Esophagus muscularis mucosa (tissue), 4 donors: ENCODE results near the gene CLEC14A.

Experiments
- CTCF ChIP-seq, 3 experiments: fragments of 200-600 bp in 2 of 3; fragments of 450-650 bp in 1 of 3; sonication (generic) in 2 of 3; IDR thresholded peaks; one replicate each; pipeline ENCODE4 v1.5.1; 2017 to 2019; ENCODE audit warnings: antibody characterized with exemption in 3 of 3, mild to moderate bottlenecking in 2 of 3, moderate library complexity in 1 of 3
- EP300 ChIP-seq: sonication (generic); formaldehyde crosslinking; IDR thresholded peaks from one replicate; pipeline ENCODE4 v1.6.1; 2017; ENCODE audit warnings: antibody characterized with exemption
- POLR2A ChIP-seq: fragments of 450-650 bp; IDR thresholded peaks from one replicate; pipeline ENCODE4 v1.6.1; 2017; ENCODE audit warnings: antibody characterized with exemption, moderate library complexity, mild to moderate bottlenecking, low read depth
- POLR2AphosphoS5 ChIP-seq, 2 donors: sonication (generic); formaldehyde crosslinking; IDR thresholded peaks; one replicate each; pipeline ENCODE4 v1.6.1; 2017; ENCODE audit warnings: antibody characterized with exemption in 2 of 2

GRCh38 chr14:38286452-38286851 is 30.6 kb upstream of the CLEC14A start:
- TF ChIP-seq POLR2AphosphoS5 (IDR thresholded peaks at IDR 0.05) (no peak), CTCF (IDR thresholded peaks at IDR 0.05) (no peak), POLR2A (no peak), EP300 (no peak)
